Stimulated activated CD8-positive, alpha-beta memory T cell treated with anti-CD3 and anti-CD28 coated beads, Interleukin-7, amount 100 ng/mL, for 24 hours (primary cell): ENCODE measurements around the gene PAPPA2.

Experiments
- DNase-seq: peaks from one replicate; pipeline ENCODE4 v3.0.0-alpha.2; 2020; ENCODE audit warnings: low read depth

The PAPPA2 gene

DNA sequence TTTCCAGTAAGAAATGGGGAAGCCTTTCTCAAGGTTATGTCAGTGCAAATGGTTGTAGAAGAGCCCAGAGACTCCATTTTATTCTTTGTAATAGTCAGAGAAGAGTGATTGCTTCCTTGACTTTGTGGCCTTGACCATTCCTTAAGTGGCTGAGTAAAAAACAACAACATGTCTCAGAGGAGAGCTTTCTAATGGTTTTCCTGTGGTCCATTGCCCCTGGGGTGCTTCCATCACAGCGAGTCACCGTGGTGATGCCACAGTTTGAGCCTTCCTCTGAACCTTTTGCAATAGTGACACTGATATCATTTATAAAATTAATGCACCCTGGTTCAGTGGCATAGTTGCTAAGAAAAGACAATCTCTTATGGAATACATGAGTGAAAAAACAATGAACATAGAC is 38.6 kb downstream of the PAPPA2 start:
- no peak for DNase-seq

DNA sequence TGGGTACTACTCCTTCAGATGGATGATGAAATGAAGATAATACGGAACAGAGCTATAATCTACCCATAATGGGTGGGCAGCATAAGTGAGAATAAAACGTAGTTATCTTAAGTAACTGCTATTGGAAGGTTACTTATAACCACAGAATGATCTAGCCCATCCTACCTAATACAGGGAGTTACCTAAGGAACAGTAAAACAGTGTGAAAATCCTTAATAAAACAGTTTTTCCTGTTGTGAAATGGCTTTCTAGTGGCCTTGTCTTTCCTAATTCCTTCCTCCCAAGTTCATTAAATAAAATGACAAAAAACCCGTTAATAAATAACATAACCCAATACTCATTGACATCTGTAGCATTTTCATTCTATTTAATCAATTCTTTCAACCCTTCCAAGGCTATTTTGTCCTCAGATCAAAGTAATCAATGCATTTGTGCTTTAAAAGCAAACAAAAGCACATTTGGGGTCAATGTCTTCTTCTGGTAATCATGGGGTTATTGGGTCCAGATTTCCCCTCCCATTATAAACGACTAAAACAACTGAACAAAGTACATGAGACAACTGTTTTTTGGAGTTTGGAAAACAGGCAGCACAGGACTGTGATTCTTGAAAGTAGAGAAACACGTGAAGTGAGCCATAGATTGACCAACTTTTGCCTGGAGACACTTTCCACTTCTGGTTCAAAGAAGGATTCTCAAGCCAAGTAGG is 42.0 kb downstream of the PAPPA2 start:
- no peak for DNase-seq

DNA sequence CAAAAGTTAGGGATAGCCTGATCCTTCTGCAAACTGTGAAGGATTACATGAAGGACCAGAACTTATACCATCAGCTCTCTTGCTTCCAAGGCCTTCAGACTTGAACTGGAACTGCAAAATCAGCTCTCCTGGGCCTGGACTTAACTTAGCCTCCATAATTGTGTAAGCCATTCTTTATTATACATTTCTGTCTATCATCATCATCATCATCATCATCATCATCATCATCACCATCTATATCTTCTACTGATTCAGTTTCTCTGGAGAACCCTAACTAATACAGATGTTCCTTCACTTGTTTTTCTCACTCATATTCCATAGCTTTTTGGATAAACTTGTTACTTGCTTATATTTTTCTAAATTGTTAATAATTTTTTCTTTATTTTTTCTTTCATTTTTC is 50.0 kb downstream of the PAPPA2 start:
- DNase-seq, result no peak

DNA sequence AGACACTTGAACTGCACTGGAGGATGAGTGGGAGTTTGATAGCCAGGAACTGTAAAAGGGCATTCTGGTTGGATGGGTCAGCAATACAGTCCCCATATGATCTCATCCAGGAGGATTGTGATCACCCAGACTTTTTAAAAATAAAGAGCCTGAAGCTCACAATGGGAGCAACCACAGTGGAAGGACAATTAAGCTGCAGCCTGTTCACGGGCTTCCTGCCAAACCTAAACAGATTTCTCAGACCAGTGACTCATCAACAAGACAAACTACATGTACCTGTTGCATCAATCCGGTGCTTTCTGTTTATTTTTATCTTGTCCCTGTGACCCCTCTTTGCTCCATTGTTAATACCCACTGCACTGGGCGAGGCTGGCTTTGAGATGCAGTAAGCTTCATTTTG is 52.3 kb downstream of the PAPPA2 start:
- no peak for DNase-seq

DNA sequence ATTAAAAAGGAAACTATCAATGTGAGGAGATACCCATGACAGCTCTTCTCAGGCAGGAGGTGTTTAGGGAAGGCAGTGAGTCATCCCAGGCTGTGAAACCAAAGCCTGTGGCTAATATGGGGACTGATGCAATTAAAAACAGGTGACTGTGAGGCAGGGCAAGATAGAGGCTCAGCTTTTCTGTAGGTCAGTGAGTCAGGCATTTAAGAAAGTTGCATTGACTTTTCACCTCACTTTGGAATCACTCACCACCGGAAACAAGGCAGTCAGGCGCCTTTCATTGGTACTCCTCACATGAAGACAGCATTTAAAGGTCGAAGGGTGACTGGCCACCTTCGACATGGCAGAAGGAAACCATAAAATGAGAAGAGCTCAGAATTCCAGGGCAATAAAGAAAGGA is 54.5 kb downstream of the PAPPA2 start:
- no peak for DNase-seq

DNA sequence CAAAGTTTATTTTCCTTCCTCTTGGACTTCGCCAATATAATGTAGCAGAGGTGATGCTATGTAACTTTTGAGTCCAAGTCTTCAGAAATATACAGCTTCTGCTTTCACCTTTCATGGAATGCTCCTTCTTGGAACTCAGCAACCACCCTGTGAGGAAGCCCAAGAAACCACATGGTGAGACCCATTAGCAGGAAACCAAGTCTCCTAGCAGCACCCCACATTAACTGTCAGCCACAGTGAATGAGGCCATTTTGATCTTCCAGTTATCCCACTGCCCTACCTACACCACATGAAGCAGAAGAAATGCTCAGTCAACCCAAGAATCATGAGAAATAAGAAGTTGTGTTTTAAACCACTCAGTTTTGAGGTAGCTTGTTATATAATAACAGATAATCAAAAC is 58.2 kb downstream of the PAPPA2 start:
- DNase-seq, result no peak

DNA sequence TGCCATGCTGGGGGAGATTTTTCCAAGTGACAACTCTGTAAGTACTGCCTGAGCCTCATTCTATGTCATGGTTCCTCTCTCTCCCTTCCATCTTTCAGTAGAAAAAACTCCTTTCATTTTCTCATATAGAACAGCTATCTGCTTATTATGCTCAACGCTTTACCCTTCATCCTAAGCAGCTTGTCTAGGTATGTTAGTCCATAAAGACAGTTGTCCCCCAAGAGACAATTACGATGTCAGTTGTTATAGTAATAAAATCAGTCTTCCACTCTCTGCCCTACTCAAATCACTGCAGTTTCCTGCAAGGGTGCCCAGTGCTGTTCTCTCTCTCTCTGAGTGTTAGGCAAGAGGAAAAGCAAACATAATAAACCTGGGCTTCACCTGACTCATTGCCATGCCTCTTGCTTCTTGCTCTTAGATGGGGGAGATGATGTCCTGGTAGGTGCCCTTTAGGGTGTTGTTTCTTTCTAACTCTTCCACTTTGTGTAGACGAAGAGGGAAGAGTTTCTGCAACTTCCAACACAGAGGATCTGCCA is 59.4 kb downstream of the PAPPA2 start:
- no peak for DNase-seq

DNA sequence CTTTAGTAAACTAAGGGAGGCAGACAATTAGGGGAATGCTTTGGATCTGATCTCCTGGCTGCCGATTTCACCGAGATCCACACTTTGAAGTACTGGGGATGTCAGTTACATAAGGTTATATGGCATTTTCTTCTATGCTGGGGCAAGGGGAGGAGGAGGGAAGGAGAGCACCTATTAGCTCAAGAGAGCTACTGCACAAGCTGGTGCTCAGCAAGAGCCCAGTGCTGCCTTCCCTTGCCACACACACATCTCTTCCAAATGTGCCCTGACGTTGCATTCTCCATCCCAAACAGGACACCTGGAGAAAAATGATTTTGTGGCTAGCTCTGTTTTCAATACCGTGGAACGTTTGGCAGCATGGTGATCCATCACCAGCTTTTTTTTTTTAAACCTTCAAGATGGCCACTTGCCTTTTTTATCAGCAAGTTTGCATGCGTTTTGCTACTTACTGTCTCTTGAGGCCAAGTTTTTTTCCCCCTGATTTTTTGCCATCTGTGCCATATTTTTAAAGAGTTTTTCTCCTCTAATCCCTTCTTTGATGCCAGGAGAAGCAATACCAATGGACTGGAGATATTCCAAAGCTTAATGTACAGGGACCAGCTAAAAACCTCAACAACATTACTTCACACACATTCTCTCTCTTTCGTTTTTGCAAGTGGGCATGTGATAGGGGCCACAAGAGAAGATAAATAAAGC is 66.6 kb downstream of the PAPPA2 start:
- DNase-seq, result no peak

DNA sequence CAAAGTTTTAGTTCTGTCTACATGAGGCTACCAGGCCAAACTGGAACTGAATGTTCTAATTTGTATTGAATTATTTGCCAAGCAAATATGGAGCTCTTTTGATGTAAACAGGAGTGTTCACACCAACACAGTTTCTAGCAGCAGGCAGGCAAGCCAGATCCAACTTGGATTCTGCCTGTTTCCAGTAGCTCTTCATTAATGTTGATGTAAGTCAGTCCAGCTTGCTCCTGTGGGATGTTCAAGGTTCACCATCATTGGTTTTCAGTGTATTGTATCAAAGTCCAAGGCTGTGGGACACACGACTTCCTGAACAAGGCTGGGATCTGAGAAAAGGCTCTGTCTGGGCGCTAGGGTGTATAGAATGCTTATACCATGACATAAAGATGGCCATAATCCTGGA is 68.1 kb downstream of the PAPPA2 start:
- DNase-seq, result no peak

DNA sequence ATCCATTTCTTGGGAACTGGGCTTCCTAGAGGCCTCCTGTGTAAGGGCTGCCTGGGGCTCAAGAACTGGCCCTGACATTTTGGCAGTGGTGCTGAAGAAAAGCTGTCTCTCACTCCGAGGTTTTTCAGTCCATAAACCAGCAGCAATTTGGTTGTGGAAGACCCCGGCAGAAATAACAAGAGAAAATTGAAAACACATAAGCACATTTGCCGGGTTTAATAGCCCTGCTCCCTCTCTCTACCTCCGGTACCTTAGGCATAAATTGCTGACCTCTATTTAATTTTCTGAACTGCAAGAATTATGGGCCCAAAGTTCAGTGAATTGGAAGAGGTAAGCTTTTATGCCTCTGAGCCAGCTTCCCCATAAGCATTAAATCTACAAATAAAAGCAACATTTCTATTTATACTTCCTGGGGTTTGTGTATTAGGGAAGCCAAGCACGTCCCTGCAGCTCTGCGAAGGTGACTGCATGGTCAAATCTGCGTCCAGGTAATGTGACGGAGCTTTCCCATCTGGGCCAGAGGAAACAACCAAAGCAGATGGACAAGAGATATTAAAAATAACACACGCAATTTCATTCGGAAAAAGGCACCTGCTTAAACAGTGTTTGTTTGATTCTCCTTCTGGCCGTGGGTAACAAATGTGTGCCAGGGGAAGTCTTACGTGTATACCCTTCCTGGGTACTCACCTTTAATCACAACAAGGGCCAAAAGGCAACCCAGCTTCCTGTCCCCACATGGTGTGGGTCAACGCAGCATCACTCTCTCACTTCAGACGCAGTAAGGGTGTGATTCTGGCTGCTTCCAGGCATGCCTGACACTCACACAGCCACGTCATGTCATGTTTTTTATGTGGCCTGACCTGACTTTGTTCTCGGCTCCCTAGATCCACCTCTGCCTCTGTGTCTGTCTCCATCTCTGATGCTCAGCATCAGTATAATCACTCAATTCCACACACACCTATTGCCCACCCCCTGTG is 69.2 kb downstream of the PAPPA2 start:
- DNase-seq, result no peak

DNA sequence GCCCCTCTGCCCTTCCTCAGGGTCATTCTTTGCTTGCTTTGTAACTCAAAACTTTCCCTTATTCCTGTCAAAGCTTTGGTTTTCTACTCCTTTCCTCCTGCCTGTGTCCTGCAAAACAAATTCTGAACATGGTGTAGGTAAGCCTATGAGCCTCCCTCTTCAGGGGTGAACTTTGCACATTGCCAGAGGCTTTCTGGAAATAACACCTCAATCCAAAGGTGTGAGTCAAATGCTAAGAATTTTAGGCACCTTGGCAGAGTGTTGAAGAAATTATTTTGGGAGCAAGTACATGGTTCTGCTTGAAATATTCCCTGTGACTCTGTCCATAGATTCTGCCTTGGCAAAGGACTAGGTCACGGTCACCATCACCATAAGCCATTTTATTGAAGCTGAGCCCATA is 70.0 kb downstream of the PAPPA2 start:
- DNase-seq, result no peak

DNA sequence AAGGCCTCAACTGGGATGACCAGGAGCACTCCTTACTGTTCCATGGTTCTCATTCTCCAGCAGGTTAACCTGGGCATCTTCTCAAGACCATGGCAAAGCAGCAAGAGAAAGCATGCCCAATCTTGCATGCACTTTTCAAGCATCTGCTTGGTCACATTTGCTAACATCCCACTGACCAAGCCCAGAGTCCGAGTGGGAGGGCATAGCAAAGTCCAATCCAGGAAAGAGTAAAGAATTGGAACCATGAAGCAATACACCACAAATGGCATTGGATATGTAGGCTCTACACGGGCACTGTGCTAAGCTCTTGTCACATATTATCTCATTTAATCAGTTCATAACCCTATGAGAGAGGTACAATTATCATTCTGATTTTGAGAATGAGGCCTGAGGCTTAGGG is 73.6 kb downstream of the PAPPA2 start:
- DNase-seq, result no peak

DNA sequence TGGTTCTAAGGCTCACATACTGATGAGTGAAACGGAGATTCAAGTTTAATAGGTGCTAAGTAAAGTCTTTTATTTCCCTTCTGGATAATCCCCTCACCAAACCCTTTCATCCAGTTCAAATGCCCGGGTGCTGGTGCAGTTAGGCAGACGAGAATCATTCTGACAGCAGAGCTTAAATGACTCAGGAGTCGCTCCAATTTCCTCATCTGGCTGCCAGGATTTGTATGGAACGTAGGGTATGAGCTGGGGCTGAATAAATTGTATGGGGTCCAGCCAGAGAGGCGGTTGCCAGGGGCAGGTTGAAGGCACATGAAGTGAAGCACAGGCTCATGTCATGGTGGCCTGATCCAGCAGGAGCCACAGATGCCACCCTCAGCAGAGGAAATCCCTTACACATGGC is 76.0 kb downstream of the PAPPA2 start:
- no peak for DNase-seq

DNA sequence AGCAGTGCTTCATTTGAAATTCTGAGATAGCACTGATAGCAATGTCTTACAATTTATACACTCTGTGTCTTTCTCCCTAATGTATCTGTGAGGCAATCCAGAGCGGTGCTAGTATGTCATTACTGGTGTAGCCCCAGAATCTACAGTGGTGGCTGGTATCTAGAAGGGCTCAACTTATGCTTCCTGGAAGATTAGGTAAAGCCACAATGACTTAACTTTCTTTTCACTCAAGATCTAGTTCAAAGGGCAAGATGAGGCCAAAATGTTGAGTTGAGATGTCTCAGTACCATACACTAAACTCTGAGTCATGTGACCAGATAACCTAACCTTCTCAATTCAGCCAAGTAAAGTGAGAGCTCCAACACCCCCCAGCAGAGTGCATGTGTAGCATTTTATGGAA is 77.5 kb downstream of the PAPPA2 start:
- no peak for DNase-seq

DNA sequence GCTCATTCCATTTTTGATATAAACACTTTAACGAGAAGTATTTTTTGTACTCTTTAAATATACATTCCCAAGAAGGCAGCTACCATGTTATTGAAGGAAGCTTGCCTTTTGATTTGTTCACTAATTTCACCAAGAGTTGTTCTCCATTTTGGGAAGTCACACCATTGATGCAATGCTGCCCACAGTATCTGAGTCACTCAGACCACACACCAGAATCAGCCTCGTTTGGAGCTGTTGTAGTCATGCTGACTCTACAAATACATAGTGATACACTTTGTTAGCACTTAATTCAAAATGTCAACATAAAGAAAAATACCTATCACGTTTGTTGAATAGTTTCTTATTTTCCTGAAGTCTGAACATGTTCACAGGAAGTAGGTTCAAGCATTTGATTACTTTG is 78.7 kb downstream of the PAPPA2 start:
- no peak for DNase-seq

DNA sequence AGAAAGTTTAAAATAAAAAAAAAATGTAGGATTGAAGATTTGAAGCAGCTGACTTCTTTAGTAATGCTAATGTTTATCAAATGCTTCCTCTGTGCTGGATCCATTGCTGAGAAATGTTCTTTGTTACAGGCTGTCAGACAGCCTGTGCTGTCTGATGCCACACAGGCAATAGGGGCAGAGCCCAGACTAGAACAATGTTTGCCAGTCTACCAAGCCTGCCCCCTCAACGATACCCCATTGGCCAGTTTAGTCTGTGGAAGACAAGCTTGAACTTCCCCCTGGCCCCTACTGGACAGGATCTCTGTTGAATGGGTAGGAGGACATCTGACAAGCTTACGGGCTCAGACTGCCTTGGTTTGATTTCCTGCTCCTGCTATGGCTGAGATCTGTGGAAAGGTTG is 79.4 kb downstream of the PAPPA2 start:
- DNase-seq, result no peak

DNA sequence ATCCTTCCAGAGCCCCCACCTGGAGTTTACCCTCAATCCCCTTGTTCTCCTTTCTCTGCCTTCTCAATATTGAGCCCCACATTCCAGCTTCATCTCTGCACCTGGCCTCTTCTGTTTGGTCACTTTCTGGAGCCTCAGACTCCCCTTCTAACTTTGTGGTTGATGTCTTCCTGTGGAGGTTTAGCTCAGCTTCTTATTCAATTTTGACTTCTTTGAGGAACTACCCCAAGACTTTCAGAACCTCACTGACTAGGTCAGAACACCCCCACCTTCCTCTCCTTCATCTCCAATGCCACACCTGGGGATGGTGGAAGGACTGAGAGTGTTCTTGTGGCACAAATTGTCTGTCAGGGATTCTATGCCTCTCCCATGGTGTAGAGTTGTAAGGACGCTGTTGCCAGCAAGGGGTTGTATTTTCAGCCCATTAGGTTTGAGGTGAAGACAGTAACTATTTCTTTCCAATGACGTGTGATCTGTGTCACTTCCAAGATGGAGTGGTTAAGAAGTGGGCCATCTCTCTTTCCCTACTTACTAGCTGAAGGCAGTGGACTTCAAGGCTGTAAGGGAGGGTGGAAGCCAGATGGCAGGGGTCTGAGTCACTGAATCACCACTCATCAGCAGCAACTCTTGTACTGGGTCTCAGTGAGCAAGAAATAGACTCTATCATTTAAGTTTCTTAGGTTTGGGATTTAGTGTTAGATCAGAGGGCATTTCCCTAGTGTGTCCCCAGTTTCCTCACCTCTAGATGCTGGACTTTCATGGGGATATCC is 80.6 kb downstream of the PAPPA2 start:
- no peak for DNase-seq

DNA sequence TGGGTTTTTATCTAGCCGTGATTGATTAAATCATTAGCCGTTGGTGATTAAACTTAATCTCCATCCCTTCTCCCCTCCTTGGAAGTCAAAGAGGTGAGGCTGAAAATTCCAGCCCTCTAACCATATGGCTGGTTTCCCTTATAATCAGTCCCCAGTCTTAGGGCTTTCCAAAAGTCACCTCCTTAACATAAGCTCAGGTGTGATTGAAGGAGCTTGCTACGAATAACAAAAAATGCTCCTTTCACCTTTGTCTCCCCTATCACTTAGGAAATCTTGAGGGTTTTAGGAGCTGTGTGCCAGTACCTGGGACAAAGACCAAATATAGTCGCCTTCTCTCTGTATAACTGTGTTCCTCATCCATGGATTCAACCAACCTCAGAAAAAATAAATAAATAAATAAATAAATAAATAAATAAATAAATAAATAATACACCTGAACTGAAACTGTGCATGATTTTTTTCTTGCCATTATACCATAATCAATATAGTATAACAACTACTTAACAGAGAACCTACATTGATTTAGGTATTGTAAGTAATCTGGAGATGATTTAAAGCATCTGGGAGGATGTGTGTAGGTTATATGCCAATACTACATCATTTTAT is 82.2 kb downstream of the PAPPA2 start:
- no peak for DNase-seq

DNA sequence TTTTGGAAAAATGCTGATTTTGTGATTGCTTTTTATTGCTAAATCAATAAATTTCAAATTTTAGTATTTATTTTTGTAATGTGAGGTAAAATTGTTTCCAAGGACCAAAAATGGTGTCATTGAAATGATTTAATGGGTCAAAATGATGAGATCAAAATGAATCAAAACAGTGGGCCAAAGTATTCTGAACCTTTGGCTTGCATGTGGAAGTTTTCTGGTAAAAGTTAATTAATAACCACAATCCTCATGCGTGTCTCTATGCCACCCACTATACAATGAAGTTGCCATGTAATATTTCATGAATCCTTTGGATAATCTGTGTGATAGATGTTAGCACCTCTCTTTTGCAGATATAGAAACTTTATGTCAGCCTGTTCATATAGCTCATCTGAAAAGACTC is 83.8 kb downstream of the PAPPA2 start:
- DNase-seq, result no peak

DNA sequence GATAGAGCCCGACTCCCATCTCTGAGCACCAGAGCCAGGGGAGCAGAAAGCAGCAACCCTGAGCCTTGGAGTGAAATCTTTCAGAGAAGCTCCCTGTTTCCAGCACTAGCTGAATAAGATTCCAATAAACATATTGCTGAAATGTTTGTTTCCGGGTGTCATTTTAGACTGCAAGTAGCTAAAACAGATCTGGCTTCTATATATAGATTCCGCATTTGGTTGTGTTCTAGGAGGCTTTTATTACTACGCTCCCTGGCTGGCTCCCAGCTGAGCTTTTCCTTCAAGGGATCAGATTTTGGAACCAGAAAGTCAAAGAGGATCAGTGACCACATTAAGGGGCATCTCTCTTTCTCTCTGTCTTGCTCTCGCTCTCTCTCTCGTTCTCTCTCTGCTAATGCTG is 88.2 kb downstream of the PAPPA2 start:
- no peak for DNase-seq

DNA sequence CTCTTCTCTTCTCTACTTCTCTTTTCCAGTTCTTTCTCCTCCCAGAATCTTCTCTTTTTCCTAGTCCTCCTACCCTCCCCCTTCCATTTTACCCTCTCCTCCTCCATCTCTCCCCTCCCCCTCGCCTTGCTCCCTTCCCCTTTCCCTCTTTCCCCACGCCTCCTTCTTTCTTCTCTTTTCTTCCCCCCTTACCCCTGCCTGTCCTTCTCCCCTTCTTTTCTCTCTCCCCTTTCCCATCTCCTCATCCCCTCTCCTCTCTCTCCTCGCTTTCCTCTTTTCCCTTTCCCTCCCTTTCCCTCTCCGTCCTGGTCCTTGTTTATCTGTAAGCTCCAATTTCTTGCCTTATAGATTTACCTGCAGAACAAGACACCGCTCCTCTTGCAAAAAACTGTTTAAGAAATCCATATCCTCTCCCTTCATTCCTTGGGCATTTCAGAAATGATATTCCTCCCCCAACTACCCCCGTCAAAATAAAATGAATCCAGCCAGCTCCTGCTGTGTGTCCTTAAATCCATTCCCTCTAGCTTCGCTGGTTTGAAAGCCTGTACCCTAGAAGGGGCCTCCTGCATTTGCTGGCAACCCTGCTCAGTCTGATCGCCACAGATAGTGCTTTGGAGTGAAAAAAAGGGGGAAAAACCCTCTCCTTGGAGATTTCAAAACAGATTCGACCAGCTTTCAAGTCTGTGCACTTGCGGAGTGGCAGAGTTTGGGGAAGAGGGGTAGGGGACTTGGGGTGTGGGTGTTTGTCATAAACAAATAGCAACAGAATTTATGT is 89.4 kb downstream of the PAPPA2 start:
- DNase-seq, result no peak
